ENCODE measurements around the gene ACE.

The ACE gene

DNA sequence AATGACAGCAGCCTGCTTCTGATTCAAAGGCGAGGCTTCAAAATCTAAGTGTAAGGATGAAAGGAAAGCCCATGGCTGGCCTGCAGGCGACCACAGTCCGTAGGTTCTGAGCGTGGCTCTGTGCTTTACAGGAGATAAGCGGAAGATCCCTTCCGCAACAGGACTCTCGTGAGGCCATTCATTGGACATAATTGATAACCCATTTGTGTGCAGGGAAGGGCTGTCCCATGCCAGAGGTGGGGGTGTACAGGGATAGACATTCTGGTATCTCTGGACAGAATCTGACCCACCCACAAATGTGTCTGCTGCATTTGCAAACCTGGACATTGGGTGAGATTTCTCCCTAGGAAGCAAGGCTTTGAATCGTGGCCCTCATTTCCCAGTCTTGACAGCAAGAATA is 34.8 kb upstream of the ACE start:
- DNase-seq (ENCODE audit: extremely low spot score): no peak
- POLR2A ChIA-PET: interaction anchor here (1.8 kb wide), 1 partner anchor 35 kb away, joined by 7 read pairs; the partner anchor contains the start of gene ACE
- CTCF ChIA-PET: interaction anchor here (0.6 to 2.8 kb wide), 4 partner anchors 10 to 170 kb away, joined by 4 to 10 read pairs (median 8); no protein-coding TSS in a partner anchor
- TF ChIP-seq NFRKB (IDR thresholded peaks at IDR 0.05): no peak
- no peak for TF ChIP-seq ZNF384 (IDR thresholded peaks at IDR 0.05)
- TF ChIP-seq L3MBTL2 (conservative IDR thresholded peaks at IDR 0.05): no peak
- no peak for TF ChIP-seq BHLHE40 (IDR thresholded peaks at IDR 0.05; ENCODE audit: borderline replicate concordance)
- TF ChIP-seq CTBP1 (IDR thresholded peaks at IDR 0.05; ENCODE audit: borderline replicate concordance): no peak
- TF ChIP-seq ARNT (IDR thresholded peaks at IDR 0.05): no peak
- TF ChIP-seq FOXM1 (IDR thresholded peaks at IDR 0.05; ENCODE audit: borderline replicate concordance): no peak
- no peak for TF ChIP-seq FOXK2 (IDR thresholded peaks at IDR 0.05)
- no peak for TF ChIP-seq TARDBP (IDR thresholded peaks at IDR 0.05)
- no peak for TF ChIP-seq ELF4 (IDR thresholded peaks at IDR 0.05)
- no peak for TF ChIP-seq FOXA1 (IDR thresholded peaks at IDR 0.05)
- no peak for TF ChIP-seq SP1 (IDR thresholded peaks at IDR 0.05)
- no peak for TF ChIP-seq LEF1 (IDR thresholded peaks at IDR 0.05; ENCODE audit: borderline replicate concordance)
- TF ChIP-seq SUZ12 (IDR thresholded peaks at IDR 0.05): no peak
- TF ChIP-seq, protein P1, sequence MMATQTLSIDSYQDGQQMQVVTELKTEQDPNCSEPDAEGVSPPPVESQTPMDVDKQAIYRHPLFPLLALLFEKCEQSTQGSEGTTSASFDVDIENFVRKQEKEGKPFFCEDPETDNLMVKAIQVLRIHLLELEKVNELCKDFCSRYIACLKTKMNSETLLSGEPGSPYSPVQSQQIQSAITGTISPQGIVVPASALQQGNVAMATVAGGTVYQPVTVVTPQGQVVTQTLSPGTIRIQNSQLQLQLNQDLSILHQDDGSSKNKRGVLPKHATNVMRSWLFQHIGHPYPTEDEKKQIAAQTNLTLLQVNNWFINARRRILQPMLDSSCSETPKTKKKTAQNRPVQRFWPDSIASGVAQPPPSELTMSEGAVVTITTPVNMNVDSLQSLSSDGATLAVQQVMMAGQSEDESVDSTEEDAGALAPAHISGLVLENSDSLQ (IDR thresholded peaks at IDR 0.05): no peak

DNA sequence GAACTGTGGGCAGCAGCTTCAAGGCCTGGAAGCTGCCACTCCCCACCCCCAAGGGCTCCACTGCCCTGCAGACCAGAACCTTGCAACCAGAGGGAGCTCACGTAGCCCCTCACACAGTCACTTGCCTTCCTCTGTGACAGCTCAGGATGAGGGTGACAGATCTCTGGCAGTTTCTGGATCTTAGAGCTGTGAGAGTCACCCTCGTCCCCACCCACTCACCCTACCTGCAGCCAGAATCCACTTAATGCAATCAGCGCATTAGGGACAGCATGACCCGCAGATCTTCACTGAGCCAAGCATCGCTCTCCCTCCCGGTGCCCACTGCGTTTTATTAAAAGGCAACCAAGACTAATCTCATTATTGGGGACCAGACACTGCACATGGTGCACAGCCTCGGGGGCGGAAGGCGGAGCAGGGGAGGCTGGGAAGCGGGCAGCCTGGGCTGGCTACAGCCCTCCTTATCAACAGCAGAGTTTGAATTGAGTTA is 34.3 kb upstream of the ACE start:
- DNase-seq (ENCODE audit: extremely low spot score): no peak
- TF ChIP-seq HDGF (IDR thresholded peaks at IDR 0.05; ENCODE audit: borderline replicate concordance): no peak
- TF ChIP-seq ZNF384 (IDR thresholded peaks at IDR 0.05): no peak
- no peak for TF ChIP-seq SP1 (IDR thresholded peaks at IDR 0.05)
- TF ChIP-seq FOXK2 (IDR thresholded peaks at IDR 0.05): no peak
- no peak for TF ChIP-seq ARNT (IDR thresholded peaks at IDR 0.05)
- no peak for TF ChIP-seq FOXA1 (IDR thresholded peaks at IDR 0.05)
- no peak for TF ChIP-seq SUZ12 (IDR thresholded peaks at IDR 0.05)
- TF ChIP-seq TARDBP (IDR thresholded peaks at IDR 0.05): no peak
- TF ChIP-seq, protein P1 (IDR thresholded peaks at IDR 0.05): no peak
- no peak for TF ChIP-seq LEF1 (IDR thresholded peaks at IDR 0.05; ENCODE audit: borderline replicate concordance)
- no peak for TF ChIP-seq FOXM1 (IDR thresholded peaks at IDR 0.05; ENCODE audit: borderline replicate concordance)
- no peak for TF ChIP-seq ELF4 (IDR thresholded peaks at IDR 0.05)
- TF ChIP-seq BHLHE40 (IDR thresholded peaks at IDR 0.05; ENCODE audit: borderline replicate concordance): no peak
- no peak for TF ChIP-seq CTBP1 (IDR thresholded peaks at IDR 0.05; ENCODE audit: borderline replicate concordance)
- no peak for TF ChIP-seq NFRKB (IDR thresholded peaks at IDR 0.05)
- TF ChIP-seq L3MBTL2 (conservative IDR thresholded peaks at IDR 0.05): no peak
- CTCF ChIA-PET: interaction anchor here (0.6 to 2.8 kb wide), 6 partner anchors 11 to 169 kb away, joined by 3 to 10 read pairs (median 6); no protein-coding TSS in a partner anchor
- POLR2A ChIA-PET: interaction anchor here (1.8 kb wide), 1 partner anchor 34 kb away, joined by 7 read pairs; the partner anchor contains the start of gene ACE

DNA sequence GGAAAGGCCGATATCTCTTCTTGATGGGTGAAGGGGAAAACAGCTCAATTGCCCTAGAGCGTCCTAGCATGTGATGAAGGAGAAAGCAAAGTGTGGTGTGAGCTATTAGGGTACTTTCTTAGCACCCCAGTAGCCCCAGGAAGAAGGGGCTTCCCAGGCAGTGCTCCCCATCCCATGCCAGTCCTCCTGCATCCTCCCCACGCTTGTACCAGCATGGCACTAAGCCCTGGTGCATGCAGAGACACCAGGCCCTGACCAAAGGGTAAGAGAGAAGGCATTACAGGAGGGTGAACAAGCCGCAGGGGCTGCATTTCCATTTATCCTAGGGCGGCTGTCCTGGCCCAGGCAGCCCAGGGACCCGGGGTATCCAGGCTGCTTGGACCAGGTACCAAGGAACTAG is 33.8 kb upstream of the ACE start:
- TF ChIP-seq HDGF (IDR thresholded peaks at IDR 0.05; ENCODE audit: borderline replicate concordance) (no peak), L3MBTL2 (conservative IDR thresholded peaks at IDR 0.05) (no peak), BHLHE40 (IDR thresholded peaks at IDR 0.05; ENCODE audit: borderline replicate concordance) (no peak), FOXA1 (IDR thresholded peaks at IDR 0.05) (no peak), FOXK2 (IDR thresholded peaks at IDR 0.05) (no peak), FOXM1 (IDR thresholded peaks at IDR 0.05; ENCODE audit: borderline replicate concordance) (no peak), ELF4 (IDR thresholded peaks at IDR 0.05) (no peak), CTBP1 (IDR thresholded peaks at IDR 0.05; ENCODE audit: borderline replicate concordance) (no peak), NFRKB (IDR thresholded peaks at IDR 0.05) (no peak), ZNF384 (IDR thresholded peaks at IDR 0.05) (no peak), ARNT (IDR thresholded peaks at IDR 0.05) (no peak), SP1 (IDR thresholded peaks at IDR 0.05) (no peak), LEF1 (IDR thresholded peaks at IDR 0.05; ENCODE audit: borderline replicate concordance) (no peak)
- TF ChIP-seq, protein P1 (IDR thresholded peaks at IDR 0.05): no peak
- ChIA-PET CTCF (interaction anchor here (0.6 to 2.8 kb wide), 6 partner anchors 8 to 169 kb away, joined by 3 to 10 read pairs (median 7); no protein-coding TSS in a partner anchor), POLR2A (interaction anchor here (1.8 kb wide), 1 partner anchor 34 kb away, joined by 7 read pairs; the partner anchor contains the start of gene ACE)

DNA sequence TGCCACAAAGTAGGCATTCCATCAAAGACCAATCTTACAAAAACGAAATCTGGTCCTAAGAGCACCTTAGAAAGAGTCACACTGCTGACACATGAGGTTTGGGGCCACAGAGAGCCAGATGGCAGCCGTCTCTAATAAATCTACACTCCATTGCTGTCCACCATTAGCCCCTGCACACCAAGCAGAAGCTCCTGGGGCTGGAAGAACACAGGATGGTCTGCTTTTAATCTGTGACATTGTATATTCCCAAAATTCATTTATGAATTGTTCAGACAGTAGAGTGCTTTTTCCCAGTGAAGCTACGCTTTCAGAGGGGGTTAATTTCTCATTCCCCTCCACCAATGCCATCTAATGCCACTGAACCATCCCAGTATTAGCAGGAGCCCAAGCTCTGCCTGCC is 32.4 kb upstream of the ACE start:
- POLR2A ChIA-PET: interaction anchor here (0.9 to 1.1 kb wide), 2 partner anchors 32 to 177 kb away, joined by 3 to 4 read pairs; partner anchors contain the start of genes ACE and MAP3K3
- TF ChIP-seq ZNF384 (IDR thresholded peaks at IDR 0.05): no peak
- no peak for TF ChIP-seq NFRKB (IDR thresholded peaks at IDR 0.05)
- CTCF ChIA-PET: interaction anchor here (0.6 to 2.8 kb wide), 4 partner anchors 10 to 168 kb away, joined by 3 to 10 read pairs (median 4); no protein-coding TSS in a partner anchor
- no peak for DNase-seq (ENCODE audit: extremely low spot score)

More for the DNA sequence above, 33.8 kb upstream of the ACE start:
- DNase-seq (ENCODE audit: extremely low spot score): no peak

DNA sequence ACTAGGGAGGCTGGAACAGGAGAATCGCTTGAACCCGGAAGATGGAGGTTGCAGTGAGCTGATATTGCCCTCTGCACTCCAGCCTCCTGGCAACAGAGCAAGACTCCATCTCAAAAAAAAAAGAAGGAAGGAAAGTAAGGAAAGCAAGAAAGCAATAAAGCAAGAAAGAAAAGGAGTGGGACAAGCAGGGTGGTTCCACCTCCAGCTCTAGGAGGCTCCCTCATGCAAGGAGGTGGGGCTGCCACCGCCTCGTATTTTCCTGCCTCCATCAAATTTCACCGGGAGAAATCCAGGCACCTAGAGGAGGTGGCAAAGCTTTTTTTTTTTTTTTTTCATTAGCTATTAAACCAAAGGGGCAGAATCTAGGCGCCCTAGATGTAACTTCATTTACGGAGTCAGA is 31.8 kb upstream of the ACE start:
- CTCF ChIA-PET: interaction anchor here (0.6 to 2.8 kb wide), 4 partner anchors 33 to 250 kb away, joined by 3 to 10 read pairs (median 4); no protein-coding TSS in a partner anchor
- DNase-seq (ENCODE audit: extremely low spot score): no peak
- POLR2A ChIA-PET: interaction anchor here (0.9 to 1.1 kb wide), 2 partner anchors 32 to 177 kb away, joined by 3 to 4 read pairs; partner anchors contain the start of genes ACE and MAP3K3
- no peak for TF ChIP-seq CTBP1 (IDR thresholded peaks at IDR 0.05; ENCODE audit: borderline replicate concordance)
- no peak; the same call in 1 of the 2 replicates for TF ChIP-seq ZNF384 (IDR thresholded peaks at IDR 0.05)
- TF ChIP-seq FOXM1 (IDR thresholded peaks at IDR 0.05; ENCODE audit: borderline replicate concordance): no peak
- TF ChIP-seq, protein P1 (IDR thresholded peaks at IDR 0.05): no peak

All from HEK293T (cell line).